A549 (cell line): ENCODE measurements around the gene MAP2K7. TPM values are rescaled to one million over a fixed set of nuclear protein-coding genes. Genes with fewer than 3 reads are reported as not detected.

Source experiments
- ATAC-seq, 2 experiments: fragments of 200-7000 bp in 1 of 2; fragments of >200 bp in 1 of 2; cut with Nextera tagmentation in 1 of 2; cut with Tn5 transposase in 1 of 2; 3 replicates each; pipeline versions ENCODE4 v1.8.0 to v1.9.1; 2018 to 2020; ENCODE audit warnings: mild to moderate bottlenecking in 1 of 2, moderate library complexity in 1 of 2
- CTCF ChIA-PET: fragments of 300-600 bp; sonication (Branson Sonifier 250); formaldehyde crosslinking; extraction: SDS; loops from one replicate; lab custom pipeline; 2021; ENCODE audit warnings: antibody characterized with exemption, inconsistent platforms; lab: Yijun Ruan, JAX
- POLR2A ChIA-PET: fragments of 350-600 bp; formaldehyde crosslinking; extraction: SDS; loops from one replicate; lab custom pipeline; 2021; ENCODE audit warnings: antibody characterized with exemption, inconsistent platforms; lab: Yijun Ruan, JAX
- DNase-seq, 2 experiments: peaks; one replicate each; pipeline versions ENCODE4 v3.0.0 to v3.0.0-alpha.2; 2011 to 2016; ENCODE audit warnings: low read depth in 1 of 2, low spot score in 1 of 2
- FAIRE-seq: peaks from 2 replicates; lab custom pipeline; 2011; peaks lifted over from hg19 to GRCh38; lab: Jason Lieb, UNC
- H3K27ac ChIP-seq, 2 experiments: fragments of >200 bp; sonication (Bioruptor Twin); formaldehyde crosslinking; 3 replicates each; pipeline ENCODE4 v1.5.1; 2016 to 2017
- H3K4me1 ChIP-seq: fragments of >200 bp; sonication (Bioruptor Twin); formaldehyde crosslinking; 3 replicates; pipeline ENCODE4 v1.6.1; 2016
- H3K4me2 ChIP-seq: fragments of >200 bp; sonication (Bioruptor Twin); formaldehyde crosslinking; 3 replicates; pipeline ENCODE4 v1.6.1; 2016
- H3K4me3 ChIP-seq: fragments of >200 bp; sonication (Bioruptor Twin); formaldehyde crosslinking; 3 replicates; pipeline ENCODE4 v1.5.1; 2016
- H3K9me3 ChIP-seq: fragments of >200 bp; sonication (Bioruptor Twin); formaldehyde crosslinking; 3 replicates; pipeline ENCODE4 v1.6.1; 2016
- BHLHE40 ChIP-seq: IDR thresholded peaks from 2 replicates; pipeline ENCODE4 v1.6.1; 2012; ENCODE audit warnings: low read depth, low read length, inconsistent platforms
- CBX2 ChIP-seq: fragments of 200-600 bp; sonication (generic); IDR thresholded peaks from 2 replicates; pipeline ENCODE4 v1.6.1; 2016; ENCODE audit warnings: low read depth, mild to moderate bottlenecking, borderline replicate concordance
- CHD2 ChIP-seq: fragments of 150-350 bp; IDR thresholded peaks from 2 replicates; pipeline ENCODE4 v1.6.1; 2014; ENCODE audit warnings: low read length; ENCODE audit not compliant: partially characterized antibody
- CHD4 ChIP-seq: fragments of 200-600 bp; sonication (generic); IDR thresholded peaks from 2 replicates; pipeline ENCODE4 v1.6.1; 2016; ENCODE audit warnings: antibody characterized with exemption, mild to moderate bottlenecking, borderline replicate concordance
- ESRRA ChIP-seq: fragments of 150-350 bp; IDR thresholded peaks from 2 replicates; pipeline ENCODE4 v1.6.1; 2014; ENCODE audit warnings: mild to moderate bottlenecking, low read length, borderline replicate concordance
- FOSB ChIP-seq: fragments of 250-450 bp; sonication (Bioruptor Pico); IDR thresholded peaks from 2 replicates; pipeline ENCODE4 v1.5.0; 2020; ENCODE audit warnings: mild to moderate bottlenecking, moderate library complexity
- HES2 ChIP-seq: fragments of >200 bp; sonication (Bioruptor Twin); formaldehyde crosslinking; IDR thresholded peaks from 2 replicates; pipeline ENCODE4 v1.6.1; 2016
- HOXA7 ChIP-seq: fragments of 250-450 bp; sonication (Bioruptor Pico); IDR thresholded peaks from 2 replicates; pipeline ENCODE4 v1.5.0; 2020; ENCODE audit warnings: mild to moderate bottlenecking, moderate library complexity
- HOXB5 ChIP-seq: fragments of 250-450 bp; sonication (Bioruptor Pico); IDR thresholded peaks from 2 replicates; pipeline ENCODE4 v1.5.0; 2020; ENCODE audit warnings: mild to moderate bottlenecking, moderate library complexity
- JUN ChIP-seq, 2 experiments: fragments of >200 bp; sonication (Bioruptor Twin); formaldehyde crosslinking; IDR thresholded peaks; 2 replicates in 1 of 2; 3 replicates in 1 of 2; pipeline ENCODE4 v1.6.1; 2016 to 2017
- KDM1A ChIP-seq: fragments of 200-600 bp; sonication (generic); IDR thresholded peaks from 2 replicates; pipeline ENCODE4 v1.6.1; 2016; ENCODE audit warnings: low read depth, mild to moderate bottlenecking
- KDM5A ChIP-seq: fragments of 200-600 bp; sonication (generic); IDR thresholded peaks from 2 replicates; pipeline ENCODE4 v1.6.1; 2016; ENCODE audit warnings: antibody characterized with exemption, mild to moderate bottlenecking
- MAFK ChIP-seq: fragments of 450-650 bp; IDR thresholded peaks from 2 replicates; pipeline ENCODE4 v1.6.1; 2014; ENCODE audit not compliant: partially characterized antibody
- MAX ChIP-seq: IDR thresholded peaks from 2 replicates; pipeline ENCODE4 v1.6.1; 2012
- MAZ ChIP-seq: fragments of 150-350 bp; IDR thresholded peaks from 2 replicates; pipeline ENCODE4 v1.6.1; 2014; ENCODE audit warnings: antibody characterized with exemption, low read depth, low read length, borderline replicate concordance
- NFE2L2 ChIP-seq: fragments of 150-350 bp; conservative IDR thresholded peaks from 2 replicates; pipeline ENCODE4 v1.6.1; 2014; ENCODE audit warnings: low read length
- PHF8 ChIP-seq: fragments of 200-600 bp; sonication (generic); IDR thresholded peaks from 2 replicates; pipeline ENCODE4 v1.6.1; 2016; ENCODE audit warnings: low read depth, mild to moderate bottlenecking, antibody characterized with exemption, moderate library complexity, borderline replicate concordance
- POLR2A ChIP-seq: IDR thresholded peaks from 2 replicates; pipeline ENCODE4 v1.6.1; 2012; ENCODE audit warnings: mild to moderate bottlenecking, low read length
- RAD21 ChIP-seq, 2 experiments: fragments of >200 bp in 1 of 2; sonication (Bioruptor Twin) in 1 of 2; formaldehyde crosslinking in 1 of 2; IDR thresholded peaks in 1 of 2; conservative IDR thresholded peaks in 1 of 2; 2 replicates in 1 of 2; 3 replicates in 1 of 2; pipeline ENCODE4 v1.6.1; 2012 to 2018; ENCODE audit warnings: inconsistent platforms in 1 of 2
- RARB ChIP-seq: fragments of 250-450 bp; sonication (Bioruptor Pico); IDR thresholded peaks from 2 replicates; pipeline ENCODE4 v1.8.0; 2021; ENCODE audit warnings: mild to moderate bottlenecking, moderate library complexity
- RCOR1 ChIP-seq: fragments of 150-350 bp; IDR thresholded peaks from 2 replicates; pipeline ENCODE4 v1.6.1; 2014; ENCODE audit warnings: antibody characterized with exemption, low read length, low read depth
- REST ChIP-seq: fragments of 200-600 bp; sonication (generic); IDR thresholded peaks from 2 replicates; pipeline ENCODE4 v1.6.1; 2016; ENCODE audit warnings: antibody characterized with exemption, mild to moderate bottlenecking, moderate library complexity
- RNF2 ChIP-seq: fragments of 200-600 bp; sonication (generic); IDR thresholded peaks from 2 replicates; pipeline ENCODE4 v1.6.1; 2016; ENCODE audit warnings: low read depth, mild to moderate bottlenecking, antibody characterized with exemption, moderate library complexity, borderline replicate concordance
- SMC3 ChIP-seq: fragments of >200 bp; sonication (Bioruptor Twin); formaldehyde crosslinking; IDR thresholded peaks from 3 replicates; pipeline ENCODE4 v1.6.1; 2018; ENCODE audit warnings: inconsistent platforms
- SREBF2 ChIP-seq: fragments of 450-650 bp; IDR thresholded peaks from 2 replicates; pipeline ENCODE4 v1.6.1; 2014; ENCODE audit warnings: mild to moderate bottlenecking, moderate library complexity
- TFCP2L1 ChIP-seq: fragments of 250-450 bp; sonication (Bioruptor Pico); IDR thresholded peaks from 2 replicates; pipeline ENCODE4 v1.5.0; 2021; ENCODE audit warnings: mild to moderate bottlenecking
- TP53 ChIP-seq: fragments of 250-450 bp; sonication (Bioruptor Pico); IDR thresholded peaks from 2 replicates; pipeline ENCODE4 v1.5.0; 2021; ENCODE audit warnings: mild to moderate bottlenecking, moderate library complexity
- ZNF302 ChIP-seq: fragments of 250-450 bp; sonication (Bioruptor Pico); IDR thresholded peaks from 2 replicates; pipeline ENCODE4 v1.9.0; 2021; ENCODE audit warnings: inconsistent platforms, mild to moderate bottlenecking, moderate library complexity
- ZSCAN20 ChIP-seq: fragments of 250-450 bp; sonication (Bioruptor Pico); IDR thresholded peaks from 2 replicates; pipeline ENCODE4 v1.8.0; 2022; ENCODE audit warnings: mild to moderate bottlenecking, moderate library complexity
- WGBS: methylation state at CpG from one replicate; pipeline ENCODE4 v1.1.6; 2017; ENCODE audit errors: missing lambda C conversion rate; 5-methylcytosine and 5-hydroxymethylcytosine counted together
- polyA plus RNA-seq, 4 experiments: library from polyadenylated mRNA; depleted of rRNA in 3 of 4; stranded (reverse); fragments of >200 nt; fragmentation: RNase III in 1 of 4; extraction: RNeasy Plus Mini Kit Qiagen cat#74134 plus additional on column Dnase treatment in 1 of 4; gene quantifications; 2 replicates in 3 of 4; 3 replicates in 1 of 4; pipeline ENCODE4 v1.2.3, GENCODE V29; 2011 to 2017
- TF ChIP-seq, protein P1 (sequence below): fragments of 250-450 bp; sonication (Bioruptor Pico); IDR thresholded peaks from 2 replicates; pipeline ENCODE4 v1.5.0; 2020; ENCODE audit warnings: low read depth, mild to moderate bottlenecking, moderate library complexity
- TF ChIP-seq, protein P2 (sequence below): IDR thresholded peaks from 2 replicates; pipeline ENCODE4 v1.6.1; 2012; ENCODE audit warnings: low read depth, borderline replicate concordance

The MAP2K7 gene
- polyA plus RNA-seq, 2 of the 4 experiments (the other 2 are of a cell fraction) = 5.5 to 19.4 TPM

DNA sequence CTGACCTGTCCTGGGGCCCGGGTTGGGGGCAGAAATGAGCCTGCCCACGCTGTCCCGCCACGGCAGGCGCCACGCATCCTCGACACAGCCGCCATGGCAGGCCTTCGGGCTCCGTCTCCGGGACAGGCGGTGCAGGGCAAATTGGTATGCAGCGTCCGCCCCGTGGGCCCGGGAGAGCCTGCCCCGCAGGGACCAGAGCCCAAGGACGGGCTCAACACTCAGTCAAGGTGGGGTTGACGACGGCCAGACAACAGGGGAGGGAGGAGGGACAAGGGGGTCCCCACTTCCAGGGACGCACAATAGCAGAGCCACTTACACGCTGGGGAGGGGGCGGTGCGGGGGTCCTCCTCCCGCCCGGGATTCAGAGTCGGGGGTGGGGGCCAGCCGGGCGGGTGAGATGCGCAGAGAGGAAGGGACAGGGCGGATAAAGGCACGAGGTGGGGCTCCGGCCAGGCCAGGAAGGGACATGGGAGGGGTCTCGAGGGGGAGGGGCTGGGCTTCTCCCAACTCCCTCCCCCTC, 21.0 kb downstream of the MAP2K7 start:
- Histone ChIP-seq H3K9me3 (no peaks in the 10 kb centered on the region), H3K27ac (peak overlapping the region in 1 of 2 experiments; percentile 92; a peak in 3 of 6 replicates), H3K4me2 (peak overlapping the region; percentile 100), H3K4me3 (peak overlapping the region; percentile 82; the same call in 1 of the 3 replicates), H3K4me1 (peaks cover 29% of the 10 kb centered on the region)
- ChIA-PET POLR2A (no interaction called here), CTCF (interaction anchor here (0.7 to 2.5 kb wide), 4 partner anchors 9 to 72 kb away, joined by 3 to 17 read pairs (median 6); partner anchors contain the start of gene TIMM44)
- TF ChIP-seq HOXA7 (CRISPR knock-in tag) (no peak), TFCP2L1 (no peak), HES2 (no peak)
- no peak for FAIRE-seq
- no peak for DNase-seq
- ATAC-seq = no peak
- 82% methylated on average over 4 of the region's 34 CpGs for WGBS

DNA sequence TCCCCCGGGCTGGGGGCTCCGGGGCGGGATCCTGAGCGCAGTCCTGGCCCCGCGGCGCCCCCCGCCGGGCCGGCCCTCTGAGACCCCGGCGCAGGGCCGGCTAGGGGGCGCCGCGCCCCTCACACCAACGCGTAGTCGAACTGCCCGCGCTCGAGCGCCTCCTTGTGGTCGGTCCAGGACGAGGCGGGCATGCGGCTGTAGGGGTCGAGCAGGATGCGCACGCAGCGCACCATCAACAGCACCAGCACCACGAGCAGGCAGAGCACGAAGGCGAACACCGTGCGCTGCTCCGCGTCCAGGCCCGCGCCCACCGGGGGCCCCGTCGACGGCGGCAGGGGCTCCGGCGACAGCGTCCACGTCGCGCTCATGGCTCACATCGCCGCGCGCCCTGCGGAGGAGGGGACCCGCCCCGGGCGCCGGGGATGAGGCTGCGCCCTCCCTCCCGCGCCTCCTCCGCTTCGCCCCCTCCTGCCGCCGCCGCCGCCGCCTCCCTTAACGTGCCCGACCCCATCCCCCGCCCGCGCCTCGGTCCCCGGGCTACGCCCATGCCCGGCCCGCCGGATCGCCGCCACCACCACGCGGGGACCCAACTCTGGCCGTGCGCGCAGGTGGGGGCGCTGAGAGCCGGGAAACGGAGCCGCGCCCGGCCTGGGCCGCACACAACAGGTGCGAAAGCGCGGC, 21.6 kb downstream of the MAP2K7 start:
- Histone ChIP-seq H3K9me3 (no peaks in the 10 kb centered on the region), H3K27ac (peak overlapping the region; percentile 80 to 92), H3K4me1 (peaks cover 28% of the 10 kb centered on the region), H3K4me2 (peak overlapping the region; percentile 100), H3K4me3 (peak overlapping the region; percentile 82)
- ChIA-PET CTCF (no interaction called here), POLR2A (no interaction called here)
- WGBS = no CpG with 5 or more reads among the region's 98 CpGs
- DNase-seq (peak; percentile 71 to 75), ATAC-seq (peak; percentile 48 to 55; a peak in 5 of 6 replicates), FAIRE-seq (no peak)
- TF ChIP-seq HOXA7 (CRISPR knock-in tag) (no peak), ESRRA (no peak), MAX (peak; percentile 98), MAZ (no peak), HES2 (no peak), REST (no peak), POLR2A (no peak), SREBF2 (no peak), RCOR1 (no peak), MAFK (no peak), RARB (CRISPR knock-in tag) (no peak), CHD4 (no peak), RNF2 (no peak), CBX2 (no peak), JUN (IDR thresholded peaks at IDR 0.05) (no peak), CHD2 (no peak), TP53 (no peak), ZNF302 (no peak), BHLHE40 (no peak), PHF8 (no peak), FOSB (CRISPR knock-in tag) (no peak), KDM1A (no peak), ZSCAN20 (CRISPR knock-in tag) (no peak), RAD21 (conservative IDR thresholded peaks at IDR 0.05 in 1 of 2, IDR thresholded peaks at IDR 0.05 in 1 of 2) (peak; percentile 21 to 47; a peak in 4 of 5 replicates), HOXB5 (CRISPR knock-in tag) (peak; percentile 69; the same call in 1 of the 2 replicates), KDM5A (no peak), NFE2L2 (no peak), TFCP2L1 (no peak), SMC3 (peak; percentile 58)
- TF ChIP-seq, protein P1, sequence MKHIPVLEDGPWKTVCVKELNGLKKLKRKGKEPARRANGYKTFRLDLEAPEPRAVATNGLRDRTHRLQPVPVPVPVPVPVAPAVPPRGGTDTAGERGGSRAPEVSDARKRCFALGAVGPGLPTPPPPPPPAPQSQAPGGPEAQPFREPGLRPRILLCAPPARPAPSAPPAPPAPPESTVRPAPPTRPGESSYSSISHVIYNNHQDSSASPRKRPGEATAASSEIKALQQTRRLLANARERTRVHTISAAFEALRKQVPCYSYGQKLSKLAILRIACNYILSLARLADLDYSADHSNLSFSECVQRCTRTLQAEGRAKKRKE (CRISPR knock-in tag) = 0 out of 2 replicates have a peak, but pooled peaks have one; percentile 68
- TF ChIP-seq, protein P2, sequence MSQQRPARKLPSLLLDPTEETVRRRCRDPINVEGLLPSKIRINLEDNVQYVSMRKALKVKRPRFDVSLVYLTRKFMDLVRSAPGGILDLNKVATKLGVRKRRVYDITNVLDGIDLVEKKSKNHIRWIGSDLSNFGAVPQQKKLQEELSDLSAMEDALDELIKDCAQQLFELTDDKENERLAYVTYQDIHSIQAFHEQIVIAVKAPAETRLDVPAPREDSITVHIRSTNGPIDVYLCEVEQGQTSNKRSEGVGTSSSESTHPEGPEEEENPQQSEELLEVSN = peak; percentile 93
